Liver (tissue), 9 donors: ENCODE results near the gene FLRT2. TPM values are rescaled to one million over a fixed set of nuclear protein-coding genes. Genes with fewer than 3 reads are reported as not detected.

ENCODE experiments used
- DNase-seq: peaks from one replicate; pipeline ENCODE4 v3.0.0-alpha.2; 2017; ENCODE audit warnings: low spot score
- H3K27ac ChIP-seq, 2 donors: one replicate each; pipeline ENCODE4 v1.7.0; 2013; ENCODE audit warnings: inconsistent platforms in 2 of 2, low read length in 2 of 2, control low read depth in 1 of 2, low read depth in 1 of 2, mild to moderate bottlenecking in 1 of 2
- H3K27me3 ChIP-seq, 4 donors: one replicate each; pipeline versions ENCODE4 v1.6.1 to v1.7.0; 2013; ENCODE audit warnings: low read length in 3 of 4, inconsistent platforms in 1 of 4, mild to moderate bottlenecking in 1 of 4, moderate library complexity in 1 of 4; ENCODE audit not compliant: control insufficient read depth in 4 of 4, insufficient read depth in 4 of 4
- H3K36me3 ChIP-seq, 4 donors: one replicate each; pipeline versions ENCODE4 v1.6.1 to v1.7.0; 2013; ENCODE audit warnings: low read length in 3 of 4, mild to moderate bottlenecking in 3 of 4, low read depth in 1 of 4, moderate library complexity in 1 of 4; ENCODE audit not compliant: control insufficient read depth in 4 of 4, insufficient read depth in 3 of 4
- H3K4me1 ChIP-seq, 4 donors: one replicate each; pipeline versions ENCODE4 v1.6.1 to v1.7.0; 2013; ENCODE audit warnings: low read length in 3 of 4, mild to moderate bottlenecking in 3 of 4, moderate library complexity in 1 of 4; ENCODE audit not compliant: control insufficient read depth in 4 of 4, insufficient read depth in 4 of 4
- H3K4me3 ChIP-seq, 3 donors: one replicate each; pipeline versions ENCODE4 v1.6.1 to v1.7.0; 2013; ENCODE audit warnings: low read length in 3 of 3, control low read depth in 1 of 3, low read depth in 1 of 3, mild to moderate bottlenecking in 1 of 3
- H3K9ac ChIP-seq, 2 donors: one replicate each; pipeline ENCODE4 v1.7.0; 2013; ENCODE audit warnings: low read length in 2 of 2, mild to moderate bottlenecking in 2 of 2, moderate library complexity in 2 of 2, control low read depth in 1 of 2, low read depth in 1 of 2
- H3K9me3 ChIP-seq, 4 donors: one replicate each; pipeline versions ENCODE4 v1.6.1 to v1.7.0; 2013; ENCODE audit warnings: low read length in 3 of 4; ENCODE audit not compliant: control insufficient read depth in 4 of 4
- EGR1 ChIP-seq, 2 donors: IDR thresholded peaks; 2 replicates each; pipeline ENCODE4 v1.6.1; 2016 to 2018; ENCODE audit warnings: antibody characterized with exemption in 2 of 2, low read depth in 2 of 2
- FOXA1 ChIP-seq: IDR thresholded peaks from 2 replicates; pipeline ENCODE4 v1.6.1; 2016; ENCODE audit warnings: antibody characterized with exemption
- FOXA2 ChIP-seq: IDR thresholded peaks from 2 replicates; pipeline ENCODE4 v1.6.1; 2016; ENCODE audit warnings: antibody characterized with exemption
- GABPA ChIP-seq, 2 donors: IDR thresholded peaks in 1 of 2; conservative IDR thresholded peaks in 1 of 2; 2 replicates each; pipeline ENCODE4 v1.6.1; 2016; ENCODE audit warnings: antibody characterized with exemption in 2 of 2, mild to moderate bottlenecking in 1 of 2, moderate library complexity in 1 of 2
- HNF4G ChIP-seq: IDR thresholded peaks from 2 replicates; pipeline ENCODE4 v1.6.1; 2016; ENCODE audit warnings: antibody characterized with exemption
- JUND ChIP-seq, 2 donors: IDR thresholded peaks; 2 replicates each; pipeline ENCODE4 v1.6.1; 2016; ENCODE audit warnings: antibody characterized with exemption in 2 of 2
- NR2F2 ChIP-seq: IDR thresholded peaks from 2 replicates; pipeline ENCODE4 v1.6.1; 2016; ENCODE audit warnings: antibody characterized with exemption
- RAD21 ChIP-seq, 2 donors: IDR thresholded peaks; 2 replicates each; pipeline ENCODE4 v1.6.1; 2016; ENCODE audit warnings: antibody characterized with exemption in 2 of 2, mild to moderate bottlenecking in 2 of 2
- REST ChIP-seq: IDR thresholded peaks from 2 replicates; pipeline ENCODE4 v1.6.1; 2016; ENCODE audit warnings: antibody characterized with exemption, mild to moderate bottlenecking
- RXRA ChIP-seq, 2 donors: IDR thresholded peaks; 2 replicates each; pipeline ENCODE4 v1.6.1; 2017 to 2018; ENCODE audit warnings: antibody characterized with exemption in 2 of 2, mild to moderate bottlenecking in 1 of 2
- SP1 ChIP-seq: IDR thresholded peaks from 2 replicates; pipeline ENCODE4 v1.6.1; 2018; ENCODE audit warnings: antibody characterized with exemption, mild to moderate bottlenecking
- TAF1 ChIP-seq: conservative IDR thresholded peaks from 2 replicates; pipeline ENCODE4 v1.6.1; 2016; ENCODE audit warnings: antibody characterized with exemption, mild to moderate bottlenecking
- YY1 ChIP-seq: IDR thresholded peaks from 2 replicates; pipeline ENCODE4 v1.6.1; 2016; ENCODE audit warnings: antibody characterized with exemption, mild to moderate bottlenecking
- ZBTB33 ChIP-seq: IDR thresholded peaks from 2 replicates; pipeline ENCODE4 v1.6.1; 2016; ENCODE audit warnings: antibody characterized with exemption
- WGBS: extraction: QIAGEN DNeasy Blood & Tissue Kit; methylation state at CpG from one replicate; pipeline ENCODE4 v1.1.7; 2013; 5-methylcytosine and 5-hydroxymethylcytosine counted together
- polyA plus RNA-seq, 2 donors: library from polyadenylated mRNA; stranded (reverse) in 1 of 2; unstranded in 1 of 2; fragments of 200-250 nt in 1 of 2; fragments of >200 nt in 1 of 2; fragmentation: Nextera tagmentation in 1 of 2; extraction: Ambion mirVana in 1 of 2; gene quantifications; one replicate each; pipeline versions ENCODE4 v1.2.1 to v1.2.3, GENCODE V29; 2013 to 2015
- total RNA-seq, 2 donors: library from RNA; depleted of rRNA; stranded (reverse); fragments of >200 nt; gene quantifications; one replicate each; pipeline ENCODE4 v1.2.3, GENCODE V29; 2014
- TF ChIP-seq, protein P1 (sequence below): fragments of 150-350 bp; IDR thresholded peaks from 2 replicates; pipeline ENCODE4 v1.5.1; 2017; ENCODE audit warnings: improper control_type of control experiment, low read depth, low read length; ENCODE audit not compliant: missing input control
- TF ChIP-seq, protein P2 (sequence below): IDR thresholded peaks from 2 replicates; pipeline ENCODE4 v1.6.1; 2016; ENCODE audit warnings: antibody characterized with exemption
- donor health status: healthy.
- donor health status: healthy.
- donor health status: healthy.
- donor health status: healthy.
- donor health status: healthy.

The FLRT2 gene
- total and polyA plus RNA-seq, 4 donors, result 0.90 to 8.2 (median 1.8) TPM

- DNase-seq, result no peak
These were observed 21.1 kb upstream of the FLRT2 start for GRCh38 chr14:85508863-85509262.

GRCh38 chr14:85512451-85512850 lies 17.5 kb upstream of the FLRT2 start:
- no peak for DNase-seq
- TF ChIP-seq RXRA (IDR thresholded peaks at IDR 0.05) (no peak), ZBTB33 (no peak), RAD21 (IDR thresholded peaks at IDR 0.05) (no peak), JUND (IDR thresholded peaks at IDR 0.05) (no peak), SP1 (no peak), NR2F2 (no peak), YY1 (no peak), HNF4G (no peak), TAF1 (no peak), FOXA2 (no peak), GABPA (IDR thresholded peaks at IDR 0.05 in 1 of 2, conservative IDR thresholded peaks at IDR 0.05 in 1 of 2) (no peak), EGR1 (IDR thresholded peaks at IDR 0.05; ENCODE audit: low read depth in 2 of 2) (no peak), REST (no peak), FOXA1 (no peak)
- TF ChIP-seq, protein P1, sequence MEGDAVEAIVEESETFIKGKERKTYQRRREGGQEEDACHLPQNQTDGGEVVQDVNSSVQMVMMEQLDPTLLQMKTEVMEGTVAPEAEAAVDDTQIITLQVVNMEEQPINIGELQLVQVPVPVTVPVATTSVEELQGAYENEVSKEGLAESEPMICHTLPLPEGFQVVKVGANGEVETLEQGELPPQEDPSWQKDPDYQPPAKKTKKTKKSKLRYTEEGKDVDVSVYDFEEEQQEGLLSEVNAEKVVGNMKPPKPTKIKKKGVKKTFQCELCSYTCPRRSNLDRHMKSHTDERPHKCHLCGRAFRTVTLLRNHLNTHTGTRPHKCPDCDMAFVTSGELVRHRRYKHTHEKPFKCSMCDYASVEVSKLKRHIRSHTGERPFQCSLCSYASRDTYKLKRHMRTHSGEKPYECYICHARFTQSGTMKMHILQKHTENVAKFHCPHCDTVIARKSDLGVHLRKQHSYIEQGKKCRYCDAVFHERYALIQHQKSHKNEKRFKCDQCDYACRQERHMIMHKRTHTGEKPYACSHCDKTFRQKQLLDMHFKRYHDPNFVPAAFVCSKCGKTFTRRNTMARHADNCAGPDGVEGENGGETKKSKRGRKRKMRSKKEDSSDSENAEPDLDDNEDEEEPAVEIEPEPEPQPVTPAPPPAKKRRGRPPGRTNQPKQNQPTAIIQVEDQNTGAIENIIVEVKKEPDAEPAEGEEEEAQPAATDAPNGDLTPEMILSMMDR, result no peak
- TF ChIP-seq, protein P2, sequence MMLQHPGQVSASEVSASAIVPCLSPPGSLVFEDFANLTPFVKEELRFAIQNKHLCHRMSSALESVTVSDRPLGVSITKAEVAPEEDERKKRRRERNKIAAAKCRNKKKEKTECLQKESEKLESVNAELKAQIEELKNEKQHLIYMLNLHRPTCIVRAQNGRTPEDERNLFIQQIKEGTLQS, result no peak
- Histone ChIP-seq H3K36me3 (no peaks in the 10 kb centered on the region), H3K27me3 (no peaks in the 10 kb centered on the region), H3K4me1 (no peaks in the 10 kb centered on the region), H3K4me3 (no peak overlapping the region), H3K27ac (no peak overlapping the region), H3K9ac (no peak overlapping the region), H3K9me3 (no peaks in the 10 kb centered on the region)
- 65% methylated on average over 2 of the region's 2 CpGs for WGBS

More at GRCh38 chr14:85508863-85509262, 21.1 kb upstream of the FLRT2 start:
- Histone ChIP-seq H3K36me3 (no peaks in the 10 kb centered on the region), H3K27ac (no peak overlapping the region), H3K9ac (no peak overlapping the region), H3K4me1 (no peaks in the 10 kb centered on the region), H3K4me3 (no peak overlapping the region), H3K27me3 (no peaks in the 10 kb centered on the region), H3K9me3 (no peaks in the 10 kb centered on the region)
- WGBS, result 89% methylated on average over 6 of the region's 6 CpGs
- TF ChIP-seq, protein P1, result no peak
- no peak for TF ChIP-seq YY1
- no peak for TF ChIP-seq RAD21 (IDR thresholded peaks at IDR 0.05)
